GM11168 (cell line): ENCODE data around the gene SLC6A15.

Source experiments
- in situ Hi-C: fragments of 300-500 bp; cut with MboI; formaldehyde crosslinking; loops from one replicate; pipeline ENCODE4 v1.12.0; 2022; ENCODE audit warnings: low sequenced_read_pairs; ENCODE audit not compliant: unreplicated experiment

SLC6A15 gene

DNA sequence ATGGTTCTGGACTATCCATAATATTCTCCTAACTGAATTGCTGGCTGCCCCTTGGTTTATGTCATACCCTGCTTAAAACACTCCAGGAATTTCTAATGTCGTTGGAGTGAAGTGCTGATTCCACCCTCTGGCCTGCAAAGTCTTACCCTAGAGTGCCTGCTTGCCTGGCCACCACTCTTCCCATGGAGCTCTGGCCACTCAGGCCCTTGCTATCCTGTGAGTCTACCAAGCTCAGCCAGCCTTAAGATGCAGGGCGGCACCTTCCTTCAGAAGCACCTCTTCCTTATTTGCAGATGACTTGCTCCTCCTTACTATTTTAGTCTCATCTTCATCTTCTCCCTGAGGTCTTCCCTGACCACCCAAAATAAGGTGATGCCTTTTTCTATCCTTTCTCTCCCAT is 35.3 kb downstream of the SLC6A15 start:
- in situ Hi-C loops: loop anchor here (10.0 kb wide), 1 partner anchor 147 kb away; no protein-coding TSS in a partner anchor

DNA sequence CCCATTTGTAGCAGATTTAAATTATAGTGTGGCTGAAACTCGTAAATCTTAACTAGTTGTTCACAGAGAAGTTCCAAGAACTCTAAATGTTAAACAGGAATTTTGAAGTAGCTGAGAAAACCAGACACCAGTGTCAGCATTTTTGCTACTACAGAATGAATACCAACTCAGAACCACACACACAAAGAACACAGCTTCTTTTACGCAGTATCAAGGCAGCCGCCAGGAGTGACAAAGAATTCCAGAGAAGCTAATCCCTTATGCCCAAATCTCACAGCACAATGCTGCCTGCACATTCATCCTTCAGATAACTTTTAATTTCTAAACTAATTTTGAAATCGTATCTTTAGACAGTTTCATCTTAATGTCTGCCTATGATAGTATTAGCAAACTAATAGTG is 37.4 kb downstream of the SLC6A15 start:
- in situ Hi-C loops: loop anchor here (10.0 kb wide), 1 partner anchor 150 kb away; no protein-coding TSS in a partner anchor

- in situ Hi-C loops: loop anchor here (10.0 kb wide), 1 partner anchor 150 kb away; no protein-coding TSS in a partner anchor
These were observed 37.8 kb downstream of the SLC6A15 start for GRCh38 chr12:84874825-84875139.

DNA sequence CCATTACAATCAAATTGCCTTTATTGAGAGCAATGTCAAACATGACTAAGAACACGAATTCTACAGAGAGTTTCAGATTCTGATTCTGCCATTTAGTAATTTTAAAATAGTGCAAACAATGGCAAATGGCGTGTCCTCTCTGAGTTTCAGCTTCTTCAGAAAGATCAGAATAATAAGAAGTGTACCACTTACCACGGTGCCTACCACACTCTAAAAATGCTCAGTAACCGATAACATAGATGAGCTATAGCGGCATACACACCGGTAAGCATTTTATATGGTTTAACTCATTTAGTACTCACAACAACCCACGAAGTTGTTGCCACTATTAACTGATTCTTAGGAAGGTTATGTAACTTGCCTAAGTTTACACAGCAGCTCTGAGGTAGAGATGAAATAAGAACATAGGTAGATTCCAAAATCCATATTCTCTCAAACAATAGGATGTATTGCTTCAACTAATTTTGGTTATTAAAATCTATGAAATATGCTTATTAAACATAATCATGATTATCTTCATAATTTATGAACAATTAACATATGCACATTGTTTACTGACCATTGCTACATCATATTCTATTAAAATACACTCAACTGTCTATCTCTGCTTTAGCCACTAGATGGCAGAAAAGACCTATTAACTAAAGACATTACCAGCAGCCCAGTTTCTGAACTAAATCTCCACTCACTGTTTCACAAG is 38.3 kb downstream of the SLC6A15 start:
- in situ Hi-C loops: loop anchor here (10.0 kb wide), 1 partner anchor 151 kb away; no protein-coding TSS in a partner anchor

GRCh38 chr12:84862186-84862585 is 50.4 kb downstream of the SLC6A15 start:
- in situ Hi-C loops: no loop called here

DNA sequence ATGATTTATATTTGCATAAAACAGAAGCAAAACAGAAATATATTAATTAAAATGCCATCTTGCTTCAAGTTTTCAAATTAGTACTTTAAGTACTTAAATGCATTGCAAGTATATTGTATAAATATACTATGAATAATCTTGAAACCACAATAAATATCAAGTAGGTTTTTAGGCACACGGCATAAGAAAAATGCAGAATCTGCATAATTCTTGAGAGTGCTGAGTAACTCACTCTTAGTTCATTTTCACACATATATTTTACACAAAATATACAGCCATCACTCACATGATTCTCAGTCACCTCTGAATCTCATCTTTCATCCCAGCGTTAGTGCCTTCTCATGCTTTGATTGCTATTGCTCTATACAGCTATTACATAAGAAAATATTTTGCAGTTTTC is 51.9 kb downstream of the SLC6A15 start:
- in situ Hi-C loops: no loop called here

- in situ Hi-C loops: no loop called here
These were observed 53.8 kb downstream of the SLC6A15 start for GRCh38 chr12:84858796-84859195.

- in situ Hi-C loops: no loop called here
These were observed 54.9 kb downstream of the SLC6A15 start for GRCh38 chr12:84857525-84858208.

DNA sequence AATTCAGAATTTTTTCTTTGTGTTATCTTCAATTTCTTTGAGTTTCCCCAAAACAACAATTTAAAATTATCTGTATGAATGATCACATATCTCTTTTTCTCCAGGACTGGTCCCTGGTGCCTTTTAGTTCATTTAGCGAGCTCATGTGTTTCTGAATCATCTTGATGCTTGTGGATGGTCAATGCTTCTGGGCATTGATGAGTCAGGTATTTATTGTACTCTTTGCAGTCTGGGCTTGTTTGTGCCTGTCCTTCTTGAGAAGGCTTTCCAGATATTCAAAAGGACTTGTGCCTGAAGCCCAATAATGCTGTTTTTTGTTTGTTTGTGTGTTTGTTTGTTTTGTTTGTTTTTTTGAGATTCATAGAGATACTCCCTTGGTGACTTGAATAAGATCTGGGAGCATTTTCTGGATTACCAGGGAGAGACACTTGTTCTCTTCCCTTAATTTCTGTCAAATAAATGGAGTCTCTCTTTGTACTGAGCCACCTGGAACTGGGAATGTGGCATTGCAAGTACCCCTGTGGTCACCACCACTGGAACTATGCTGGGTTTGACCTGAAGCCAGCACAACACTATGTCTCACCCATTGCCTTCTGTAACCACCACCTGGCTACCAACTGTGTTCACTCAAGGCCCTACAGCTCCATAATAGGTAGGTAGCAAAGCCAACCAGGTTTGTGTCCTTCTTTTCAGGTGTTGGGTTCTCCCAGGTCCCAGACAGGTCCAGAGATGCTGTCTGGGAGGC is 56.3 kb downstream of the SLC6A15 start:
- in situ Hi-C loops: no loop called here

DNA sequence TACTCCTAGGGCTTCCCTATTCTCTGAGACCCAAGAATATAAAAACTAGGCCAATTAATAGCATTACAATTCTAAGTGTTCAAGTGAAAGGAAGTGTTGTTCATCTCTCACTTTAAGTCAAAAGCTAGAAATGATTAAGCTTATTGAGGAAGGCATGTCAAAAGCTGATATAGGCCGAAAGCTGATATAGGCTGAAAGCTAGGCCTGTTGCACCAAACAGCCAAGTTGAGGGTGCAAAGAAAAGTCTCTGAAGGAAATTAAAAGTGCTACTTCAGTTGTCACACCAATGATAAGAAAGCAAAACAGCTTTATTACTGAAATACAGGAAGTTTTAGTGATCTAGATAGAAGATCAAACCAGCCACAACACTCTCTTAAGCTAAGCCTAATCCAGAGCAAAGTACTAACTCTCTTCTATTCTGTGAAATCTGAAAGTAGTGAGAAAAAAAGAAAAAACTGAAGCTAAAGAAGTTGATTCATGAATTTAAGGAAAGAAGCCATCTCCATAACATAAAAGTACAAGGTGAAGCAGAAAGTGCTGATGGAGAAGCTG is 68.9 kb downstream of the SLC6A15 start:
- in situ Hi-C loops: no loop called here

DNA sequence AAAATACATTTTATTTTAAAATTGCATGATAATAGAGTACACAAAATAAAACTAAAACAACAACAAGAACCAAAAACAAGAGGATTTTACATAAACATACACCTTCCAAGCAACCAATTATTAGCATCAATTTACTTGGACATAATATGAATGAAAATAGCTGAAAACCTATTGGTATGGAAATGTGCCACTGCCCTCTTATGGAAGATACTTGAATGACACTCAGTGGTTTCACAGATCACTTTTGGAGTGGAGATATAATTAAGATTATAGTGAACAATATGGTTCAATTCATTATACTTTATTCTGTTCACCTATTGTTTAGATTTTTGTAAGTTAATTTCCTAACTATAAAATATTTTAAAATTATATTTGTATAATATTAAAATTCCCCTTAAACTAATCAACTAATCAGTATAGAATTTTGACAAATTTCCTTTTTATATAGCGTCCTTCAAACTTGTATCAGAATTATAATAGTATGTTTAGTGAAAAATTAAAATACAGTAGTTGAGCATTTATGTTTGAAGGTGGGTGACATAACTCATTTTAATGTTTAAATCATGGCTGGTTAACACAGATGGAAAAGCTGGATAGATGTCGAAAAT is 70.1 kb downstream of the SLC6A15 start:
- in situ Hi-C loops: no loop called here

GRCh38 chr12:84841591-84841990 is 71.0 kb downstream of the SLC6A15 start:
- in situ Hi-C loops: no loop called here

DNA sequence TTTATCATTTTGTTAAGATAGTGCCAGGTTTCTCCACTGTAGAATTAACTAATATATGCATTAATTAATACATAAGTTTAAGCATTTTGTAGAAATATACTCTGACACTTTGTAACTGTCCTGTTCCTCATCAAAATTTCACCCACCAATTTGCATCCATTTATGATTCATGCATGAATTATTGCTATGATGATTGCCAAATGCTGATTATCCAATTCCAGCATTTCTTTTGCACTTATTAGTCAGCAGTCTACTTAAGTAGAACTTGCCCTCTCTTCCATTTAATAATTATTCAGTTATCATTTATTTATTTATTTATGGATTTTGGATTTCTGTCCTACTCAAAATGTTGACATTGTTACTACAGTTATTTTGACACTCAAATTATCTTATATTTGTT is 72.2 kb downstream of the SLC6A15 start:
- in situ Hi-C loops: no loop called here

DNA sequence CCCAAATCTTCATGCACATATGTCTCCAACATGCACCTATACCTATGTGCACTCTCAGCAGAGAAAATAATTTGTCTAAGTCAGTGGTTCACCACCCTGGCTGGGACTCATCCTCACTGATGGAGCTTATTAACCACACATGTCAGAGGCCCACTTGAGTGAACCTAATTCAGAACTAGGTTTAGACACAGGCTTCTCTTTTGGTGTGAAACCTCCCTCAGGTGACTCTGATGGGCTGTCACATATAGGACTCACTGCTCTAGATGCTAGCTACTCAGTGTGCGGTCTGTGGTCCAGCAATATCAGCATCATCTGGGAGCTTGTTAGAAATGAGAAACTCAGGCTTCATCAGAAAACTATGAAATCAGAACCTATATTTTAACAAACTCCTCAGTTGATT is 85.7 kb downstream of the SLC6A15 start:
- in situ Hi-C loops: no loop called here

GRCh38 chr12:84825149-84825548 is 87.5 kb downstream of the SLC6A15 start:
- in situ Hi-C loops: no loop called here

DNA sequence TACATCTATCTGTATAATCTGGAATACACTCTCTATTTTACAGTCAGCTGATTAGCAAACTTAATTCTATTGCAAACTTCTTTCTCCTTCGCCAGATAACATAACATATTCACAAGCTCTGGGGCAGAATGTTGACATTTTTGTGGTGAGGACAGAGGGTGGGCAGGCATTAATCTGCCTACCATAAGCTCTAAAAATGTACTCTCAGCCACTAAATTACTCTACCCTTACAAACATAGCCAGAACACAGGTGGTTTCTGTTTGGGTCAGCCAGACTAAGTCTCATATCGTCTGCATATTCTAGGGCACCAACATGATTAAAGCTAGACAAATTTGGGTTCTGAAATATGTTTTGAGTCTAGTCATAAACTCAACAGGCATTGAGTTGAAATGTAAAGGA is 90.1 kb downstream of the SLC6A15 start:
- in situ Hi-C loops: no loop called here

DNA sequence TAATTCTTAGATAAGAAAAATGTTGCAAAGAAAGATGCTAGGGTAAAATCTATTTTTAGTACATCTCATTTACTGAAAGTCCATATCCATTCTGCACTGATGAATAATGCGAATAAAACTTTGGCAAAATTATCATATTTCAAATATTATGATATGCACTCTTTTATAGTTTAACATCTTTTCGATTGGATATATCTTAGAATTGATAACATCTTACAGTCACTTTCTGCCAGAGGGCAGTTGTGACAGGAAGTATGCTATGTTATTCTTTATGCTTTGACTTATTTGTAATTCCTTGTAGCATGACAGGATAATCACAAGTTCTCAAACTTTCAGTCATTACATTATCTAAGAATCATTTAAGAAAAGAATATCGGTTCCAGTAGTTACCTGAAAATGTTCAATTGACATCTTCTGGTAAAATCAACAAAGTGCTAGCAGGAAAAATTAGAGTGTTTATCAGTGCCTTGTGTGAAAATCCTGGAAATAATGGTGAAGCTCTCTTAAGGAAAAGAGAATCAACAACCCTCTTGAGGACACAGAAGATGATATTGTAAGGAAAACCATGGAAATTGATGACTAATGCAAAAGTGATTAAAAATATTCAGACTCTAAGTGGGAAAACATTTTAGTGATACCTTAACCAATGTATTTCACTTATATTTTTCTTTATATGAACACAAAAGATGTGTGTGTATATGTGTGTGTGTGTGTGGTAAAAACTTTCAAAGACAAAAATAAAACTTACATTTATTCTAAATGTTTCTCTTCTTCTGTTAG is 95.5 kb downstream of the SLC6A15 start:
- in situ Hi-C loops: no loop called here

DNA sequence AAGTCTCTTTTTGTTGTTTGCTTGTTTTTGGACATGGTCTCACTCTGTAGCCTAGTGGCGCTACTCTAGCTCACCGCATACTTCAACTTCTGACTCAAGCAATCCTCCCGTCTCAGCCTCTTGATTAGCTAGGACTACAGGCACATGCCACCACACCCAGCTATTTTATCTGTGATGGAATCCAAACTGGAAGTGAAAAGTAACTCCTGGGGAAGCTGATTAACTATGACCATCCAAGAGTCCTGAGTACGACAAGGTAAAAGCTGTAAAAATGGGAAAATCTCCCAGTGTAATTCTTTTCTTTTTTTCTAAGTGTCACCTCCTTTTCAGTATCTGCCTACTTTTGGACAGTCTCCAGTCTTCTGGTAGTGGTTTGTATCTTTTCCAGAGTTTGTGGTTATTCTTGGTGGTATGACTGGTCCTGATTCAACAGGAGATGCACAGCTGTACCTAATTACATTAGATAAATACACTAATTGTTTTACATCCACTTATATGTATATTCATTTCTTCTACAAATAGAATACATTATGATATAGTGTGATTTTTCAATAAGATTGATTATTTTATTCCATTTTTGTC is 97.8 kb downstream of the SLC6A15 start:
- in situ Hi-C loops: no loop called here
